ENCODE results near the gene ZNF311. TPM values are rescaled to one million over a fixed set of nuclear protein-coding genes. Genes with fewer than 3 reads are reported as not detected.

ZNF311 gene
- total and polyA plus RNA-seq, 2 experiments from 2014 or later = 0.57 to 1.3 TPM

DNA sequence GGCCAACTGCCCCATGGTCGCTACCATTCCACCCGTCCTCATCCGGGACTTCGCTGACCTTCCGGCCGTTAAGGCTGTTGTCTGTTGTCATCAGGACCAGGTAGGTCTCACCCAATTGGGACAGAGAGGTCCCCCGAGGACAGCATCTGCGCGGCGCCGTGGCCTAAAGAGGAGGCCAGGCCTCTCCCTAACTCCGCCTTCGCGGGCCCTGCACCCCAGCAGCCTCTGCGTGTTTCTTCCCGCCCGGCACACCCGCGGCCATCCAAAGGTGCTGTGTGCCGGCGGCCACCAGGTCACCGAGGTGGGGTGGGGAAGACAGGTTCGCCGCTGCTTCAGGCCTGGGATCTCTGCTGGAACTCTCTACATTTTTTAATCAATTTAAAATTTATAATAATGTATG is 30.8 kb upstream of the ZNF311 start:
- Histone ChIP-seq H3K36me3 (replicated peaks; ENCODE audit: insufficient read depth, low read depth) (no peaks in the 10 kb centered on the region), H3K4me1 (ENCODE audit: insufficient read depth) (no peaks in the 10 kb centered on the region), H3K9me3 (ENCODE audit: low read depth) (no peaks in the 10 kb centered on the region), H3K4me3 (no peak overlapping the region), H3K4me2 (no peak overlapping the region), H2AFZ (no peak overlapping the region), H4K20me1 (ENCODE audit: insufficient read depth, poor library complexity, severe bottlenecking) (no peaks in the 10 kb centered on the region), H3K27ac (no peak overlapping the region), H3K79me2 (no peaks in the 10 kb centered on the region), H3K9me2 (replicated peaks; ENCODE audit: insufficient read depth) (no peaks in the 10 kb centered on the region), H3K27me3 (no peaks in the 10 kb centered on the region)
- no peak for TF ChIP-seq EZH2 (IDR thresholded peaks at IDR 0.05; ENCODE audit: borderline replicate concordance)
- no peak for TF ChIP-seq EZH2phosphoT487 (IDR thresholded peaks at IDR 0.05; ENCODE audit: low read depth, severe bottlenecking, unreplicated experiment)
- TF ChIP-seq, protein P1, sequence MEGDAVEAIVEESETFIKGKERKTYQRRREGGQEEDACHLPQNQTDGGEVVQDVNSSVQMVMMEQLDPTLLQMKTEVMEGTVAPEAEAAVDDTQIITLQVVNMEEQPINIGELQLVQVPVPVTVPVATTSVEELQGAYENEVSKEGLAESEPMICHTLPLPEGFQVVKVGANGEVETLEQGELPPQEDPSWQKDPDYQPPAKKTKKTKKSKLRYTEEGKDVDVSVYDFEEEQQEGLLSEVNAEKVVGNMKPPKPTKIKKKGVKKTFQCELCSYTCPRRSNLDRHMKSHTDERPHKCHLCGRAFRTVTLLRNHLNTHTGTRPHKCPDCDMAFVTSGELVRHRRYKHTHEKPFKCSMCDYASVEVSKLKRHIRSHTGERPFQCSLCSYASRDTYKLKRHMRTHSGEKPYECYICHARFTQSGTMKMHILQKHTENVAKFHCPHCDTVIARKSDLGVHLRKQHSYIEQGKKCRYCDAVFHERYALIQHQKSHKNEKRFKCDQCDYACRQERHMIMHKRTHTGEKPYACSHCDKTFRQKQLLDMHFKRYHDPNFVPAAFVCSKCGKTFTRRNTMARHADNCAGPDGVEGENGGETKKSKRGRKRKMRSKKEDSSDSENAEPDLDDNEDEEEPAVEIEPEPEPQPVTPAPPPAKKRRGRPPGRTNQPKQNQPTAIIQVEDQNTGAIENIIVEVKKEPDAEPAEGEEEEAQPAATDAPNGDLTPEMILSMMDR (IDR thresholded peaks at IDR 0.05; ENCODE audit: poor library complexity) = no peak
- DNase-seq (ENCODE audit: low spot score) = no peak
- 95% methylated on average over 24 of the region's 24 CpGs for WGBS (ENCODE audit: low lambda C conversion rate, missing lambda C conversion rate)

GRCh38 chr6:29028821-29029220 is 23.7 kb upstream of the ZNF311 start:
- no peaks in the 10 kb centered on the region for H3K4me1 ChIP-seq (ENCODE audit: insufficient read depth)
- no peaks in the 10 kb centered on the region for H4K20me1 ChIP-seq (ENCODE audit: insufficient read depth, poor library complexity, severe bottlenecking)
- TF ChIP-seq, protein P1 (IDR thresholded peaks at IDR 0.05; ENCODE audit: poor library complexity) = no peak
- no peak for TF ChIP-seq EZH2 (IDR thresholded peaks at IDR 0.05; ENCODE audit: borderline replicate concordance)
- TF ChIP-seq EZH2phosphoT487 (IDR thresholded peaks at IDR 0.05; ENCODE audit: low read depth, severe bottlenecking, unreplicated experiment) = no peak
- 94% methylated on average over 13 of the region's 13 CpGs for WGBS (ENCODE audit: low lambda C conversion rate, missing lambda C conversion rate)
- DNase-seq (ENCODE audit: low spot score) = no peak
- H3K9me2 ChIP-seq (replicated peaks; ENCODE audit: insufficient read depth) = no peaks in the 10 kb centered on the region
- H3K9me3 ChIP-seq (ENCODE audit: low read depth) = no peaks in the 10 kb centered on the region
- H3K79me2 ChIP-seq = no peaks in the 10 kb centered on the region
- H3K4me2 ChIP-seq = no peak overlapping the region
- H3K27ac ChIP-seq = no peak overlapping the region
- H3K27me3 ChIP-seq = peaks cover 20% of the 10 kb centered on the region
- no peak overlapping the region for H2AFZ ChIP-seq
- H3K36me3 ChIP-seq (replicated peaks; ENCODE audit: insufficient read depth, low read depth) = no peaks in the 10 kb centered on the region
- no peak overlapping the region for H3K4me3 ChIP-seq

- H2AFZ ChIP-seq = no peak overlapping the region
- H4K20me1 ChIP-seq (ENCODE audit: insufficient read depth, poor library complexity, severe bottlenecking) = no peaks in the 10 kb centered on the region
- H3K9me3 ChIP-seq (ENCODE audit: low read depth) = no peaks in the 10 kb centered on the region
- H3K36me3 ChIP-seq (replicated peaks; ENCODE audit: insufficient read depth, low read depth) = no peaks in the 10 kb centered on the region
- H3K79me2 ChIP-seq = no peaks in the 10 kb centered on the region
- no peaks in the 10 kb centered on the region for H3K4me1 ChIP-seq (ENCODE audit: insufficient read depth)
- H3K27ac ChIP-seq = no peak overlapping the region
- no peak overlapping the region for H3K4me2 ChIP-seq
- peaks cover 20% of the 10 kb centered on the region for H3K27me3 ChIP-seq
- H3K9me2 ChIP-seq (replicated peaks; ENCODE audit: insufficient read depth) = no peaks in the 10 kb centered on the region
- no peak overlapping the region for H3K4me3 ChIP-seq
- TF ChIP-seq EZH2 (IDR thresholded peaks at IDR 0.05; ENCODE audit: borderline replicate concordance) = no peak
- TF ChIP-seq EZH2phosphoT487 (IDR thresholded peaks at IDR 0.05; ENCODE audit: low read depth, severe bottlenecking, unreplicated experiment) = no peak
- TF ChIP-seq, protein P1 (IDR thresholded peaks at IDR 0.05; ENCODE audit: poor library complexity) = no peak
- DNase-seq (ENCODE audit: low spot score) = no peak
- WGBS (ENCODE audit: low lambda C conversion rate, missing lambda C conversion rate) = 62% methylated on average over 2 of the region's 2 CpGs
Observed at GRCh38 chr6:29025927-29026585, 20.9 kb upstream of the ZNF311 start.

Measured in hepatocyte (in vitro differentiated cells).